ENCODE results near the gene ARG2. TPM values are rescaled to one million over a fixed set of nuclear protein-coding genes. Genes with fewer than 3 reads are reported as not detected.
A peak's percentile ranks its signal among the peaks of the same experiment; 100 is the strongest.

Gene ARG2
- total RNA-seq, 1 experiment from 2014 or later: 35.2 TPM

DNA sequence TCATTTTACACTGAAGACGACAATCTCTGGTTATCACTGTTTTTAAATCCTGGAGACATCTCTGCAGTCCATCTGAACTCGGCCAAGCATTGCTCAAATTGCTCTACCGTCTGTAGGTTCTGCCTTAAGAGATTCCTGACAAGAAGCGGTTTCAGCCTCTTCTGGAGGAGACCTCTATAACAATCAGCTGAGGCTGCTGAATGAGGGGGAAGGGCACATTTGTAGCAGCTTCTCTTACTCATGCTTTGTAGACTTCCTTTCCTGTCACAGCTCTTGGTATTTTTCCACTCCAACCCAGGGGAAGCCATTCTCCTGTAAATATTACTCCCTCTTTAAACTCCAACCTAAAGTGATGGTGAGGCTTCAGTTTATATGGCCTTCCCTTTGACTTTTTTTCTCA, 3.0 kb downstream of the ARG2 start:
- H2BK5ac ChIP-seq (ENCODE audit: insufficient read length, low read length): no peak overlapping the region
- DNase-seq: peak; percentile 73
- TF ChIP-seq, protein P1, sequence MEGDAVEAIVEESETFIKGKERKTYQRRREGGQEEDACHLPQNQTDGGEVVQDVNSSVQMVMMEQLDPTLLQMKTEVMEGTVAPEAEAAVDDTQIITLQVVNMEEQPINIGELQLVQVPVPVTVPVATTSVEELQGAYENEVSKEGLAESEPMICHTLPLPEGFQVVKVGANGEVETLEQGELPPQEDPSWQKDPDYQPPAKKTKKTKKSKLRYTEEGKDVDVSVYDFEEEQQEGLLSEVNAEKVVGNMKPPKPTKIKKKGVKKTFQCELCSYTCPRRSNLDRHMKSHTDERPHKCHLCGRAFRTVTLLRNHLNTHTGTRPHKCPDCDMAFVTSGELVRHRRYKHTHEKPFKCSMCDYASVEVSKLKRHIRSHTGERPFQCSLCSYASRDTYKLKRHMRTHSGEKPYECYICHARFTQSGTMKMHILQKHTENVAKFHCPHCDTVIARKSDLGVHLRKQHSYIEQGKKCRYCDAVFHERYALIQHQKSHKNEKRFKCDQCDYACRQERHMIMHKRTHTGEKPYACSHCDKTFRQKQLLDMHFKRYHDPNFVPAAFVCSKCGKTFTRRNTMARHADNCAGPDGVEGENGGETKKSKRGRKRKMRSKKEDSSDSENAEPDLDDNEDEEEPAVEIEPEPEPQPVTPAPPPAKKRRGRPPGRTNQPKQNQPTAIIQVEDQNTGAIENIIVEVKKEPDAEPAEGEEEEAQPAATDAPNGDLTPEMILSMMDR (conservative IDR thresholded peaks at IDR 0.05): no peak
- 0 out of 5 replicates have a peak overlapping the region, but pooled peaks of 1 of the 2 experiments have one; percentile 18 for H3K4me3 Mint-ChIP-seq
- no peak overlapping the region for H2AFZ ChIP-seq (ENCODE audit: low read length)
- H3K4me2 ChIP-seq (ENCODE audit: insufficient read depth, insufficient read length, low read length): peak overlapping the region; percentile 30
- peaks cover 5% of the 10 kb centered on the region for H3K23me2 ChIP-seq (ENCODE audit: insufficient read length, low read depth, low read length, poor library complexity, severe bottlenecking)
- no peaks in the 10 kb centered on the region for H3K27me3 ChIP-seq (ENCODE audit: insufficient read depth, low read length)
- H3K79me1 ChIP-seq (ENCODE audit: insufficient read depth, low read depth, low read length, poor library complexity, severe bottlenecking): no peaks in the 10 kb centered on the region
- no peaks in the 10 kb centered on the region; a peak in 2 of 5 replicates for H3K9me3 Mint-ChIP-seq
- peaks cover 19% of the 10 kb centered on the region for H3K27me3 Mint-ChIP-seq (ENCODE audit: low read depth)
- H4K91ac ChIP-seq (ENCODE audit: insufficient read length, low read depth, low read length): no peak overlapping the region
- H3K9me3 ChIP-seq (ENCODE audit: control insufficient read depth, low read depth, low read length): no peaks in the 10 kb centered on the region
- H3K79me2 ChIP-seq (ENCODE audit: insufficient read depth, low read length): no peaks in the 10 kb centered on the region
- no peak overlapping the region for H2BK120ac ChIP-seq (ENCODE audit: low read depth, low read length, poor library complexity, severe bottlenecking)
- no CpG with 5 or more reads among the region's 4 CpGs for WGBS (ENCODE audit: extremely low coverage, insufficient read length, low lambda C conversion rate)
- H3K9ac ChIP-seq (ENCODE audit: extremely low read depth, insufficient read length, low read length): no peak overlapping the region
- no peak overlapping the region for H3K14ac ChIP-seq (ENCODE audit: insufficient read depth, low read length)
- no peaks in the 10 kb centered on the region for H4K20me1 ChIP-seq (ENCODE audit: control insufficient read depth, insufficient read depth, insufficient read length)
- no peak overlapping the region for H3K4ac ChIP-seq (ENCODE audit: low read depth, low read length)
- no peak overlapping the region for H4K8ac ChIP-seq (replicated peaks; ENCODE audit: insufficient read length, low read depth, low read length)
- H3K27ac Mint-ChIP-seq: no peak overlapping the region
- H3K18ac ChIP-seq (ENCODE audit: insufficient read length, low read depth, low read length): no peak overlapping the region
- no peak overlapping the region for H2BK12ac ChIP-seq (ENCODE audit: insufficient read length, low read depth, low read length)
- no peak overlapping the region for H3K56ac ChIP-seq (ENCODE audit: insufficient read length, low read depth, low read length)
- no peak overlapping the region for H4K5ac ChIP-seq (ENCODE audit: insufficient read length, low read depth, low read length)
- peaks cover 23 to 30% of the 10 kb centered on the region in 2 experiments for H3K4me1 Mint-ChIP-seq
- peaks cover 22 to 26% (median 23%) of the 10 kb centered on the region in 3 experiments for H3K36me3 Mint-ChIP-seq (ENCODE audit: insufficient read depth in 1 of 3, low read depth in 3 of 3)
- H2BK15ac ChIP-seq (ENCODE audit: low read depth, low read length): no peak overlapping the region
- no peak overlapping the region for H3K23ac ChIP-seq (ENCODE audit: insufficient read length, low read depth, low read length)
- H3K4me1 ChIP-seq (ENCODE audit: insufficient read depth, low read length): no peaks in the 10 kb centered on the region; the same call in 1 of the 2 replicates
- H2AK5ac ChIP-seq (ENCODE audit: insufficient read length, low read length): no peak overlapping the region
- no peak overlapping the region for H3T11ph ChIP-seq (ENCODE audit: low read length)
- H2BK20ac ChIP-seq (ENCODE audit: low read depth, low read length, poor library complexity, severe bottlenecking): no peak overlapping the region
- H3K27ac ChIP-seq (ENCODE audit: insufficient read length, low read depth, low read length): no peak overlapping the region
